Activated CD8-positive, alpha-beta T cell treated with anti-CD3 and anti-CD28 coated beads, Interleukin-2, amount 10 ng/mL, durations not matched to agents 7 days and 5 days (primary cell): ENCODE data around the gene ABHD15. TPM values are rescaled to one million over a fixed set of nuclear protein-coding genes. Genes with fewer than 3 reads are reported as not detected.
A peak's percentile ranks its signal among the peaks of the same experiment; 100 is the strongest.

ENCODE experiments used
- ATAC-seq: fragments of 150-1000 bp; cut with Tn5 transposase; one replicate; pipeline ENCODE4 v1.10.0; 2021; ENCODE audit warnings: moderate library complexity
- CTCF ChIA-PET: fragments of 350-600 bp; sonication (Branson Sonifier 250); formaldehyde crosslinking; loops from one replicate; lab custom pipeline; 2021; ENCODE audit warnings: antibody characterized with exemption; lab: Charles Lee
- POLR2A ChIA-PET: fragments of 350-600 bp; sonication (Branson Sonifier 250); formaldehyde crosslinking; loops from one replicate; lab custom pipeline; 2021; ENCODE audit warnings: antibody characterized with exemption; lab: Charles Lee
- DNase-seq: peaks from one replicate; pipeline ENCODE4 v3.0.0-alpha.2; 2020
- H3K27ac Mint-ChIP-seq: one replicate; pipeline ENCODE4 v1.8.0; 2021; ENCODE audit warnings: mild to moderate bottlenecking, mixed read lengths
- H3K27me3 Mint-ChIP-seq: one replicate; pipeline ENCODE4 v1.8.0; 2021; ENCODE audit warnings: low read depth, mixed read lengths
- H3K36me3 Mint-ChIP-seq: one replicate; pipeline ENCODE4 v1.8.0; 2021; ENCODE audit warnings: low read depth, mixed read lengths
- H3K4me1 Mint-ChIP-seq: one replicate; pipeline ENCODE4 v1.8.0; 2021; ENCODE audit warnings: low read depth, mixed read lengths
- H3K4me3 Mint-ChIP-seq: one replicate; pipeline ENCODE4 v1.8.0; 2021; ENCODE audit warnings: mild to moderate bottlenecking, mixed read lengths
- H3K9me3 Mint-ChIP-seq: one replicate; pipeline ENCODE4 v1.8.0; 2022; ENCODE audit warnings: mixed read lengths; ENCODE audit not compliant: insufficient read depth
- total RNA-seq, 2 experiments: library from RNA; stranded (reverse); gene quantifications; one replicate each; pipeline ENCODE4 v1.2.3, GENCODE V29; 2021

ABHD15 gene
- total RNA-seq, 2 experiments from 2014 or later, result 21.1 to 21.7 TPM

DNA sequence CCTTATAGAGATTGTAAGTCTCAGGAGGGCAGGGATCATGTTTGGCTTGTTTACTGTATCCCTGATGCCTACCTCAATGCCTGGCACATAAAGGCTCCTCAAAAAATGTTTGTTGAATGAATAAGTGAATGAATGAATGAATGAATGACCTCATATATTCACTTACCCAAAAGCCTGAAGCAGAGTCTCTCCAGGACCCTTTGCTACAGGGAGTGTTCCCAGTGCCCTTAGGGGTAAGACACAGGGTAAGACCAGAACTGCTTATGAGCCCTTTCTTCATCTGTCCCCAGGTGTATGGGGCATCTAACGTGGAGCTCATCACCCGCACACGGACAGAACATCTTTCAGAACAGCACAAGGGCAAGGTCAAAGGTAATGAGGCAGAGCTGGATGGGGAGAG, 43.6 kb upstream of the ABHD15 start:
- Mint-ChIP-seq H3K4me3 (no peak overlapping the region), H3K27me3 (no peaks in the 10 kb centered on the region), H3K27ac (no peak overlapping the region), H3K9me3 (no peaks in the 10 kb centered on the region), H3K36me3 (no peaks in the 10 kb centered on the region), H3K4me1 (peaks cover 19% of the 10 kb centered on the region)
- ATAC-seq (no peak), DNase-seq (no peak)
- ChIA-PET CTCF (interaction anchor here (1.6 kb wide), 1 partner anchor 22 kb away, joined by 3 read pairs; no protein-coding TSS in a partner anchor), POLR2A (no interaction called here)

- ChIA-PET CTCF (interaction anchor here (1.2 to 1.9 kb wide), 3 partner anchors 9 to 36 kb away, joined by 3 to 6 read pairs (median 4); no protein-coding TSS in a partner anchor), POLR2A (no interaction called here)
- ATAC-seq, result no peak
- H3K9me3 Mint-ChIP-seq, result no peaks in the 10 kb centered on the region
- no peaks in the 10 kb centered on the region for H3K36me3 Mint-ChIP-seq
- H3K27me3 Mint-ChIP-seq, result no peaks in the 10 kb centered on the region
- no peak for DNase-seq
- no peak overlapping the region for H3K27ac Mint-ChIP-seq
- H3K4me3 Mint-ChIP-seq, result no peak overlapping the region
- H3K4me1 Mint-ChIP-seq, result peaks cover 5% of the 10 kb centered on the region
Measured at GRCh38 chr17:29608986-29609385, 42.1 kb upstream of the ABHD15 start.

GRCh38 chr17:29607557-29608195, 40.8 kb upstream of the ABHD15 start:
- ChIA-PET POLR2A (no interaction called here), CTCF (interaction anchor here (0.9 to 3.5 kb wide), 5 partner anchors 10 to 35 kb away, joined by 3 to 16 read pairs (median 4); no protein-coding TSS in a partner anchor)
- no peaks in the 10 kb centered on the region for H3K9me3 Mint-ChIP-seq
- H3K4me3 Mint-ChIP-seq, result no peak overlapping the region
- no peaks in the 10 kb centered on the region for H3K4me1 Mint-ChIP-seq
- no peaks in the 10 kb centered on the region for H3K36me3 Mint-ChIP-seq
- DNase-seq, result no peak
- no peaks in the 10 kb centered on the region for H3K27me3 Mint-ChIP-seq
- no peak for ATAC-seq
- H3K27ac Mint-ChIP-seq, result no peak overlapping the region

- Mint-ChIP-seq H3K4me1 (peaks cover 7% of the 10 kb centered on the region), H3K27me3 (no peaks in the 10 kb centered on the region), H3K9me3 (no peaks in the 10 kb centered on the region), H3K36me3 (no peaks in the 10 kb centered on the region), H3K27ac (no peak overlapping the region), H3K4me3 (no peak overlapping the region)
- ATAC-seq (no peak), DNase-seq (no peak)
- ChIA-PET CTCF (interaction anchor here (2.3 kb wide), 1 partner anchor 10 kb away, joined by 13 read pairs; no protein-coding TSS in a partner anchor), POLR2A (no interaction called here)
Measured at GRCh38 chr17:29603109-29603674, 36.4 kb upstream of the ABHD15 start.

DNA sequence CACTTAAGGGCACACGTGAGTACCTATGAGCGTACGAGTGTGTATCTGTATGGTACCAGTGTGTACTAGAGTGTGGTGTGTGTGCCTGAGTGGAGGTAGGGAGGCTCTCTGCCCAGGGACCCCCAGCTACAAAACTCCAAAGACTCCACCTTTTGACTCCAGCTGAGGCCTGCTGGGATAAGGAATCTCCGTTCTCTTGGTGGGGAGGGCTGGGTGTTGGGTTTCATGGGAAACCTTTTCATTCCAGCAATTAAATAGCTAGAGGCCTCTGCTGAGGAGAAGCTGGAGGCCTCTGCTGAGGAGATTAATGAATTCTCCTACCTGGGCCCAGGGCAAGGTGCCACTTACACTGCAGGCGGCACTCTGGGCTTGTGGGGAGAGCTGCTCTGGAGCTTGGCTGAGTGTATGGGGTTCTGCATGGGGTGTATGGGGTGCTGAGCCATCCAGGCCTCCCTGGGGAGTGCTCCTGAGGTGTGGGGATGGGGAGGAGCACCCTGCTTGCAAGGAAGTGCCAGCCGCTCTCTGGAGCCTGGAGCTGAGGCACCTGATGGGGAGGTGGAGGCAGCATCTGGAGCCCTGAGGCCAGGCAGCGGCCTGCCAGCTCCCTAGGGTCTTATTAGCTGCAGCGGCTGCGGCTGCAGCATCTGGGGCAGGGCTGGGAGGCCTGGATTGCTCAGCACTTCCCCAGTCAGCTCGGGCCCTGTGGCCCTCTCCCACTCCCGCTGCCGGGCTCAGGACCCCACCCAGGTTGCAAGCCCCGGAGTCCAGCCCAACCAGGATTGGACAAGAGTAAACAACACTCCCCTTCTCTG, 30.7 kb upstream of the ABHD15 start:
- no peaks in the 10 kb centered on the region for H3K36me3 Mint-ChIP-seq
- H3K27ac Mint-ChIP-seq, result no peak overlapping the region
- CTCF ChIA-PET, result interaction anchor here (1.8 to 3.3 kb wide), 2 partner anchors 11 to 19 kb away, joined by 3 to 21 read pairs; no protein-coding TSS in a partner anchor
- peaks cover 18% of the 10 kb centered on the region for H3K4me1 Mint-ChIP-seq
- DNase-seq (no peak), ATAC-seq (no peak)
- no peak overlapping the region for H3K4me3 Mint-ChIP-seq
- no peaks in the 10 kb centered on the region for H3K27me3 Mint-ChIP-seq
- no peaks in the 10 kb centered on the region for H3K9me3 Mint-ChIP-seq
- POLR2A ChIA-PET, result interaction anchor here (1.2 kb wide), 1 partner anchor 18 kb away, joined by 3 read pairs; no protein-coding TSS in a partner anchor

- ChIA-PET POLR2A (interaction anchor here (1.2 kb wide), 1 partner anchor 18 kb away, joined by 3 read pairs; no protein-coding TSS in a partner anchor), CTCF (interaction anchor here (1.8 to 3.3 kb wide), 2 partner anchors 11 to 20 kb away, joined by 3 to 21 read pairs; no protein-coding TSS in a partner anchor)
- peaks cover 25% of the 10 kb centered on the region for H3K4me1 Mint-ChIP-seq
- H3K4me3 Mint-ChIP-seq, result no peak overlapping the region
- H3K27me3 Mint-ChIP-seq, result no peaks in the 10 kb centered on the region
- no peaks in the 10 kb centered on the region for H3K9me3 Mint-ChIP-seq
- DNase-seq (no peak), ATAC-seq (no peak)
- H3K27ac Mint-ChIP-seq, result no peak overlapping the region
- H3K36me3 Mint-ChIP-seq, result no peaks in the 10 kb centered on the region
Measured at GRCh38 chr17:29596811-29597210, 30.0 kb upstream of the ABHD15 start.

DNA sequence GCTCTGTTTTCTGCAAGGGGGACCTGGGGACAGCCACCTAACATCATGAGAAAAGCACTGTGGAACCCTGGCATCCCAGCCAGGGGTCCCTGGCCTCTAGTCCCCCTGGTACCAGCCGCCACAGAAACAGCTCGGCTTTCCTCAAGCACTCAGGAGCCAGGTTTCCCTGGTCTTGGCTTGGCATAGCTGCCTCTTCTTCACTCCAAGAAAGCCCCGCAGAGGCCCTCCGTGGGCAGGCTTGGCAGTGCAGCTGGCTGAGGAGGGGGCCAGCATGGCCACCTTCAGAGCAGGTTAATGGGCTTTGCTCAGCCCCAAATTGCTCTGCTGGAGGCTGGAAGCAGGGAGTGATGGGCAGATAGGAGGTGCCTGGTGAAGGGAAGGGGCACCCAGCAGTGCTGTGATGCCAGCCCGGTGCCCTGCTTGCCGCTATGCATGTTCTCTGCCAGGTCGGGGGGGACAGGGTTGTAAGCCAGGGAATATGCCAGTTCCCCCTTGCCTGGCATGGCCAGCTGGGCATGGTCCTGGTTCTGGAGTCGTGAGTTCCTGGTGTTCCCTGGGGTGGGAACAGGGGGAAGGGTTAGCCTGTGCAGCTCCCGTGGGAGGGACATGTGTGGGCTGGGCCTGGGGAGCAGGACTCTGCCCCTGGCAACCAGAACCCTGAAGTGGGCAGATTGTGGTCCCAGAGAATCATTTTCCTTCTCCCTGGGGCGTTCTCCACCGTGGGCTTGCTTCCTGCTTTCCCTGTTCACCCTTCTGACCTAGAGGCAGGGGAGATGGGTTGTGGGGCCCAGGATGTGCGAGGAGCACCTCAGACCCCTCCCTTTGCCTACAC, 29.3 kb upstream of the ABHD15 start:
- ATAC-seq, result no peak
- Mint-ChIP-seq H3K9me3 (no peaks in the 10 kb centered on the region), H3K36me3 (no peaks in the 10 kb centered on the region), H3K4me1 (peaks cover 32% of the 10 kb centered on the region), H3K4me3 (no peak overlapping the region), H3K27ac (no peak overlapping the region), H3K27me3 (no peaks in the 10 kb centered on the region)
- ChIA-PET POLR2A (no interaction called here), CTCF (interaction anchor here (1.8 to 3.3 kb wide), 2 partner anchors 12 to 21 kb away, joined by 3 to 21 read pairs; no protein-coding TSS in a partner anchor)
- no peak for DNase-seq

- POLR2A ChIA-PET, result no interaction called here
- Mint-ChIP-seq H3K27me3 (no peaks in the 10 kb centered on the region), H3K4me3 (no peak overlapping the region), H3K36me3 (no peaks in the 10 kb centered on the region), H3K4me1 (peaks cover 33% of the 10 kb centered on the region), H3K27ac (no peak overlapping the region), H3K9me3 (no peaks in the 10 kb centered on the region)
- no peak for ATAC-seq
- CTCF ChIA-PET, result interaction anchor here (4.7 kb wide), 1 partner anchor 21 kb away, joined by 107 read pairs; no protein-coding TSS in a partner anchor
- no peak for DNase-seq
Measured at GRCh38 chr17:29595107-29595942, 28.5 kb upstream of the ABHD15 start.

- no peaks in the 10 kb centered on the region for H3K27me3 Mint-ChIP-seq
- ChIA-PET CTCF (interaction anchor here (0.7 to 4.7 kb wide), 6 partner anchors 14 to 354 kb away, joined by 3 to 107 read pairs (median 4); no protein-coding TSS in a partner anchor), POLR2A (no interaction called here)
- peak overlapping the region; percentile 69 for H3K4me3 Mint-ChIP-seq
- no peak for DNase-seq
- no peaks in the 10 kb centered on the region for H3K9me3 Mint-ChIP-seq
- ATAC-seq, result no peak
- no peaks in the 10 kb centered on the region for H3K36me3 Mint-ChIP-seq
- no peak overlapping the region for H3K27ac Mint-ChIP-seq
- H3K4me1 Mint-ChIP-seq, result peaks cover 39% of the 10 kb centered on the region
Measured at GRCh38 chr17:29594519-29595090, 27.8 kb upstream of the ABHD15 start.
